Tibial nerve (tissue), 4 donors: ENCODE data around the gene ADAMTS2. TPM values are rescaled to one million over a fixed set of nuclear protein-coding genes. Genes with fewer than 3 reads are reported as not detected.

Experiments
- DNase-seq, 2 donors: peaks; one replicate each; pipeline ENCODE4 v3.0.0-alpha.2; 2019; ENCODE audit warnings: low spot score in 2 of 2
- H3K27ac ChIP-seq, 4 donors: fragments of 200-600 bp; sonication (generic) in 3 of 4; one replicate each; pipeline ENCODE4 v1.5.1; 2017 to 2019; ENCODE audit warnings: mild to moderate bottlenecking in 1 of 4
- H3K27me3 ChIP-seq, 2 donors: fragments of 200-600 bp; sonication (generic) in 1 of 2; one replicate each; pipeline versions ENCODE4 v1.5.1 to v1.6.0; 2017 to 2019
- H3K36me3 ChIP-seq, 3 donors: fragments of 200-600 bp; sonication (generic); one replicate each; pipeline ENCODE4 v1.5.1; 2018 to 2019
- H3K4me1 ChIP-seq, 4 donors: fragments of 200-600 bp; sonication (generic) in 3 of 4; one replicate each; pipeline ENCODE4 v1.5.1; 2017 to 2019
- H3K4me3 ChIP-seq, 4 donors: fragments of 200-600 bp; sonication (generic) in 3 of 4; one replicate each; pipeline ENCODE4 v1.5.1; 2017 to 2019; ENCODE audit warnings: mild to moderate bottlenecking in 1 of 4, moderate library complexity in 1 of 4
- H3K9me3 ChIP-seq, 4 donors: fragments of 200-600 bp; sonication (generic) in 3 of 4; one replicate each; pipeline ENCODE4 v1.5.1; 2017 to 2019
- EP300 ChIP-seq, 2 donors: sonication (generic); formaldehyde crosslinking; IDR thresholded peaks; one replicate each; pipeline ENCODE4 v1.6.1; 2017; ENCODE audit warnings: antibody characterized with exemption in 2 of 2, mild to moderate bottlenecking in 1 of 2
- POLR2A ChIP-seq, 2 donors: fragments of 450-650 bp; IDR thresholded peaks; one replicate each; pipeline ENCODE4 v1.6.1; 2017; ENCODE audit warnings: antibody characterized with exemption in 2 of 2, mild to moderate bottlenecking in 2 of 2, moderate library complexity in 2 of 2
- WGBS, 2 donors: methylation state at CpG; one replicate each; pipeline ENCODE4 v1.1.5; 2018; 5-methylcytosine and 5-hydroxymethylcytosine counted together
- total RNA-seq, 4 donors: library from RNA; depleted of rRNA; stranded (reverse); fragments of >200 nt; gene quantifications; one replicate each; pipeline ENCODE4 v1.1.0, GENCODE V29; 2016
- TF ChIP-seq, protein P1 (sequence below), 5 experiments: fragments of 200-600 bp in 3 of 5; fragments of 450-650 bp in 2 of 5; sonication (generic) in 3 of 5; IDR thresholded peaks; one replicate each; pipeline ENCODE4 v1.5.1; 2016 to 2019; ENCODE audit warnings: antibody characterized with exemption in 5 of 5, mild to moderate bottlenecking in 3 of 5, moderate library complexity in 2 of 5

Gene ADAMTS2
- total RNA-seq, 4 donors from 2014 or later, result 23.2 to 58.8 (median 47.2) TPM

DNA sequence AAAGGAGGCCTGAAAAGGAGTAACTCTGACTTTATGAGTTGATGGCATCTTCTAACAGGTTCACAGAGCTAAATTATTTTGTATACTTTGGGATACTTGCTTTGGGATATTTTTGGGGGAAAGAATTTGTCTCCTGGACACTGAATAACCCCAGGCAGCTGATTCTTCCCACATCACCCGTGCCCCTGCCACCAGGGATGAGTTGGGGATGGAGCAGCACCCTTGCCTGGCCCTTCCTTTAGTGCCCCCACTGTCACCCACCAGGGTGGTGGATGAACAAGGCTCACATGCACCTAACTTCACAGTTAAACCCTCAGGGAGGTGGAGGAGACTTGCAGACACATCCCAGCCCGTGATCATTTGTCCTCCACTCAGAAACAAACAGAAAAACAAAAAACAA is 2.3 kb upstream of the ADAMTS2 start:
- H3K4me3 ChIP-seq, result no peak overlapping the region
- WGBS, 2 donors, result 63 to 72% methylated on average over 2 of the region's 2 CpGs
- H3K4me1 ChIP-seq, result peaks cover 0 to 27% (median 12%) of the 10 kb centered on the region in 4 donors
- H3K36me3 ChIP-seq, result no peaks in the 10 kb centered on the region
- peaks cover 0 to 4% of the 10 kb centered on the region in 2 donors for H3K27me3 ChIP-seq
- H3K9me3 ChIP-seq, result no peaks in the 10 kb centered on the region
- H3K27ac ChIP-seq, result no peak overlapping the region
- no peak for DNase-seq
- TF ChIP-seq POLR2A (IDR thresholded peaks at IDR 0.05) (no peak), EP300 (IDR thresholded peaks at IDR 0.05) (no peak)
- TF ChIP-seq, protein P1, sequence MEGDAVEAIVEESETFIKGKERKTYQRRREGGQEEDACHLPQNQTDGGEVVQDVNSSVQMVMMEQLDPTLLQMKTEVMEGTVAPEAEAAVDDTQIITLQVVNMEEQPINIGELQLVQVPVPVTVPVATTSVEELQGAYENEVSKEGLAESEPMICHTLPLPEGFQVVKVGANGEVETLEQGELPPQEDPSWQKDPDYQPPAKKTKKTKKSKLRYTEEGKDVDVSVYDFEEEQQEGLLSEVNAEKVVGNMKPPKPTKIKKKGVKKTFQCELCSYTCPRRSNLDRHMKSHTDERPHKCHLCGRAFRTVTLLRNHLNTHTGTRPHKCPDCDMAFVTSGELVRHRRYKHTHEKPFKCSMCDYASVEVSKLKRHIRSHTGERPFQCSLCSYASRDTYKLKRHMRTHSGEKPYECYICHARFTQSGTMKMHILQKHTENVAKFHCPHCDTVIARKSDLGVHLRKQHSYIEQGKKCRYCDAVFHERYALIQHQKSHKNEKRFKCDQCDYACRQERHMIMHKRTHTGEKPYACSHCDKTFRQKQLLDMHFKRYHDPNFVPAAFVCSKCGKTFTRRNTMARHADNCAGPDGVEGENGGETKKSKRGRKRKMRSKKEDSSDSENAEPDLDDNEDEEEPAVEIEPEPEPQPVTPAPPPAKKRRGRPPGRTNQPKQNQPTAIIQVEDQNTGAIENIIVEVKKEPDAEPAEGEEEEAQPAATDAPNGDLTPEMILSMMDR (IDR thresholded peaks at IDR 0.05), result no peak

DNA sequence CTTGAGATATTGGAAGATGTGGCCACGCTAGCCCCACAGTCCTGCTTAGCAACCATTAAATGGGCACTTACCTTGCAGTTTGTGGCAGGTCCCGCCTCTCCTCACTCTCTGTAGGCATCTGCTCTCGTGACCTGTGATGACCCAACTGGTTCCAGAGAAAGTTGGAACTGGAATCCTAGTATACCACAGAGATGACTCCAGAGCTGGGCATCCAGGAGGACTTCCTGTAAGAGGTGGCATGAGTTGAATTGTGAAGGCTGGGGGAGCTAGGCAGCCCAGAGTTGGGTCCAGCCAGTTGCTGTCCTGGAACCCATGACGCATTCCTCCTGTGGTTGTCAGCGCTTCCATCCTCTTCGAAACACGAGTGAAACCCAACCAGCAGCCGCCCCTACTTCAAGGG is 1.6 kb upstream of the ADAMTS2 start:
- DNase-seq, result no peak
- Histone ChIP-seq H3K27me3 (peaks cover 0 to 8% of the 10 kb centered on the region in 2 donors), H3K4me3 (no peak overlapping the region), H3K4me1 (peaks cover 0 to 35% (median 14%) of the 10 kb centered on the region in 4 donors), H3K27ac (no peak overlapping the region), H3K9me3 (no peaks in the 10 kb centered on the region), H3K36me3 (no peaks in the 10 kb centered on the region)
- TF ChIP-seq POLR2A (IDR thresholded peaks at IDR 0.05) (no peak), EP300 (IDR thresholded peaks at IDR 0.05) (no peak)
- TF ChIP-seq, protein P1 (IDR thresholded peaks at IDR 0.05), result no peak
- 93 to 94% methylated on average over 8 of the region's 8 CpGs for WGBS, 2 donors

DNA sequence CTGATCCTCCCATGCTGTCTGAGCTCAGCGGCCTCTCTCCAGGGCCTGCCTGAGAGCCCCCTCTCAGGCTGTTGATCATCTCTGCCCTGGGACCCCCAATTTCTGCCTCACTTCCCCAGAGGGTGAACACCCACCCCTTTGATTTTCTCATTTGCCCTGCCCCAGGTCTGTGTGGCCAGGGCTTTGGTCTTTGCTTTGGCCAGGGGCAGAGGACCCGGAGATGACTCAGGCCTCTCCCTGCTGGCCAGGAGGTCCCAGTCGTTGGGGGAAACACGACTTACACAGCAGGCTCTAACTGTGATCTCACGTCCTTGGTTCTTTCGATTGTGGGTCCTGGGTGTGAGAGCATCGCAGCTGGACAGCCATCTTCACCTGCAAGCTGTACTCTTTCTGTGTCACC is 1.1 kb upstream of the ADAMTS2 start:
- no peak overlapping the region for H3K27ac ChIP-seq
- WGBS, 2 donors, result 68 to 74% methylated on average over 7 of the region's 7 CpGs
- TF ChIP-seq, protein P1 (IDR thresholded peaks at IDR 0.05), result no peak
- no peak for TF ChIP-seq EP300 (IDR thresholded peaks at IDR 0.05)
- no peak for TF ChIP-seq POLR2A (IDR thresholded peaks at IDR 0.05)
- H3K27me3 ChIP-seq, result peaks cover 0 to 8% of the 10 kb centered on the region in 2 donors
- DNase-seq, result no peak
- no peak overlapping the region for H3K4me3 ChIP-seq
- H3K4me1 ChIP-seq, result peaks cover 0 to 35% (median 14%) of the 10 kb centered on the region in 4 donors
- no peaks in the 10 kb centered on the region for H3K9me3 ChIP-seq
- no peaks in the 10 kb centered on the region for H3K36me3 ChIP-seq

DNA sequence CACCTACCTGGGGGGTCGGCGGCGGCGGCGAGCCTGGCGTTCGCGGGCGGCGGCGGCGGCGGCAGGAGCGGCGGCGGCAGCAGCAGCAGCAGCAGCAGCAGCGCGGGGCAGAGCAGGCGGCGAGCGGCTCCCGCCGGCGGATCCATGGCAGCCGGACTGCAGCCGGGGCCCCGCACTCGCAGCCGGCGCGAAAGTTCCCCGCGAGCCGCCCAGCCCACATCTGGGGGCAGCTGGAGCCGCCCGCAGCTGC is 153 bp downstream of the ADAMTS2 start:
- peak overlapping the region in 1 of 4 donors; percentile 77 for H3K27ac ChIP-seq
- DNase-seq, result no peak
- no peaks in the 10 kb centered on the region for H3K36me3 ChIP-seq
- H3K4me3 ChIP-seq, result peak overlapping the region in 3 of 4 donors; percentile 44 to 70 (median 50)
- TF ChIP-seq, protein P1 (IDR thresholded peaks at IDR 0.05), result no peak
- no peak for TF ChIP-seq EP300 (IDR thresholded peaks at IDR 0.05)
- no peak for TF ChIP-seq POLR2A (IDR thresholded peaks at IDR 0.05)
- peaks cover 0 to 8% of the 10 kb centered on the region in 2 donors for H3K27me3 ChIP-seq
- WGBS, 2 donors, result 0% methylated on average over 17 of the region's 36 CpGs; no CpG with 5 or more reads in 1 of the 2 donors
- H3K4me1 ChIP-seq, result peaks cover 0 to 35% (median 14%) of the 10 kb centered on the region in 4 donors
- no peaks in the 10 kb centered on the region for H3K9me3 ChIP-seq

DNA sequence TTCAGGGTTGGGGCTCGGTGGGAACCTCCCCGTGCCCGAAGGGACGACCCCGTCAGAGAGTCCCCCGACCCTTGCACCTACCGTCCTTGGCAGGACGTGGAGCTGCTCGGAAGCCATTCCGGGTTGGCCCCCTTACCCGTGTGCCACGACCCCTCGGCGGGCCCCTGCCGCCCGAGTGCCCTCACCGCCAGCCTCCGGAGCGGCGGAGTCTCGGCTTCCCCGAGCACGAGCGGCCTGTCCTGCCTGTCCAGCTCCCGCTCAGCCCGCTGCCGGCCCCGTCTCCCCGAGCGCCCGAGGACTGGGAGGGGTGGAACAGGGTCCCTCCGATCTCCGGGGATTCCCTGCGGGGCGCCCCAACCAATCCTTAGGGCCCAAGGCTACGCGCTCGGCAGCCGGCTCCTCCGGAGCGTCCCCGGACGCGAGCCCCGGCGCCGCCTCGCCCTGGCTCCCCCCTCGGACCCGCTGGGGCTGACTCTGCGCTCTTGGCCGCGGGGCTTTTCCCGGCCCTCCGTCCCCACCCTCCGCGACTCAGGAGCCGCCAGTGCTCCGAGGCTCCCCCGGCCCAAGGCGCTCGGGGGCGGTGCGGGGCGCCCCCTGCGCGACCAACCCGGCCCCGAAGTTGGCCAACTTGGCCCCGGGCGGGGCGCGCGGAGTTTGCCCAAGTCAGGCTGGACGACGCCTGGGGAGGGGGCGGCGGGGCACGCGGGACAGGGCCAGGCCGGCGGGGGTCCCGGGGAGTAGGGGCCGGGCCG is 654 bp downstream of the ADAMTS2 start:
- H3K27me3 ChIP-seq, result peaks cover 0 to 8% of the 10 kb centered on the region in 2 donors
- WGBS, 2 donors, result 0 to 1% methylated on average over 7 to 50 of the region's 85 CpGs

More for the DNA sequence above, 654 bp downstream of the ADAMTS2 start:
- Histone ChIP-seq H3K9me3 (no peaks in the 10 kb centered on the region), H3K27ac (peak overlapping the region; percentile 32 to 77 (median 61)), H3K4me1 (peaks cover 0 to 35% (median 14%) of the 10 kb centered on the region in 4 donors), H3K36me3 (no peaks in the 10 kb centered on the region), H3K4me3 (peak overlapping the region; percentile 44 to 78 (median 60))
- no peak for TF ChIP-seq EP300 (IDR thresholded peaks at IDR 0.05)
- TF ChIP-seq, protein P1 (IDR thresholded peaks at IDR 0.05), result no peak
- TF ChIP-seq POLR2A (IDR thresholded peaks at IDR 0.05), result no peak
- DNase-seq, result no peak
